Bronchial epithelial cell (primary cell): ENCODE measurements around the gene ANKIB1. TPM values are rescaled to one million over a fixed set of nuclear protein-coding genes. Genes with fewer than 3 reads are reported as not detected.

Experiments used
- DNase-seq: peaks from one replicate; pipeline ENCODE4 v3.0.0-alpha.2; 2010; ENCODE audit warnings: low read depth
- FAIRE-seq: peaks from 2 replicates; lab custom pipeline; 2011; peaks lifted over from hg19 to GRCh38; lab: Jason Lieb, UNC
- H3K27me3 ChIP-seq: 2 replicates; pipeline ENCODE4 v1.5.1; 2011; ENCODE audit warnings: low read length; ENCODE audit not compliant: control insufficient read depth, insufficient read depth
- H3K36me3 ChIP-seq: 2 replicates; pipeline ENCODE4 v1.5.1; 2011; ENCODE audit warnings: low read length; ENCODE audit not compliant: control insufficient read depth, insufficient read depth
- H3K4me3 ChIP-seq: 2 replicates; pipeline ENCODE4 v1.5.1; 2011; ENCODE audit warnings: mild to moderate bottlenecking, low read depth, low read length, control low read depth
- CTCF ChIP-seq: IDR thresholded peaks from 2 replicates; pipeline ENCODE4 v1.5.1; 2011; ENCODE audit warnings: mild to moderate bottlenecking, moderate library complexity, low read length, control low read depth, inconsistent platforms; ENCODE audit not compliant: insufficient read depth, severe bottlenecking
- total RNA-seq: library from RNA; depleted of rRNA; stranded (reverse); fragments of >200 nt; gene quantifications from 2 replicates; pipeline ENCODE4 v1.2.1, GENCODE V29; 2014

Gene ANKIB1
- total RNA-seq, 1 donor from 2014 or later, result 42.1 TPM

GRCh38 chr7:92282930-92283329, 37.2 kb downstream of the ANKIB1 start:
- TF ChIP-seq CTCF, result no peak
- FAIRE-seq (no peak), DNase-seq (no peak)
- Histone ChIP-seq H3K27me3 (no peaks in the 10 kb centered on the region), H3K36me3 (no peaks in the 10 kb centered on the region), H3K4me3 (no peak overlapping the region)

- FAIRE-seq (no peak), DNase-seq (no peak)
- Histone ChIP-seq H3K4me3 (no peak overlapping the region), H3K36me3 (no peaks in the 10 kb centered on the region), H3K27me3 (no peaks in the 10 kb centered on the region)
- no peak for TF ChIP-seq CTCF
These were observed 43.5 kb downstream of the ANKIB1 start for GRCh38 chr7:92289321-92289720.

- Histone ChIP-seq H3K36me3 (no peaks in the 10 kb centered on the region), H3K4me3 (no peak overlapping the region), H3K27me3 (no peaks in the 10 kb centered on the region)
- FAIRE-seq (no peak), DNase-seq (no peak)
- no peak for TF ChIP-seq CTCF
These were observed 47.2 kb downstream of the ANKIB1 start for GRCh38 chr7:92292981-92293380.

- H3K4me3 ChIP-seq, result no peak overlapping the region
- no peak for TF ChIP-seq CTCF
- DNase-seq (no peak), FAIRE-seq (no peak)
- H3K36me3 ChIP-seq, result no peaks in the 10 kb centered on the region
- H3K27me3 ChIP-seq, result no peaks in the 10 kb centered on the region
These were observed 48.3 kb downstream of the ANKIB1 start for GRCh38 chr7:92293896-92294590.

GRCh38 chr7:92295391-92295790, 49.6 kb downstream of the ANKIB1 start:
- Histone ChIP-seq H3K27me3 (no peaks in the 10 kb centered on the region), H3K4me3 (no peak overlapping the region), H3K36me3 (no peaks in the 10 kb centered on the region)
- no peak for TF ChIP-seq CTCF
- DNase-seq (no peak), FAIRE-seq (no peak)

- H3K27me3 ChIP-seq, result no peaks in the 10 kb centered on the region
- no peaks in the 10 kb centered on the region for H3K36me3 ChIP-seq
- DNase-seq, result no peak
- no peak overlapping the region for H3K4me3 ChIP-seq
- no peak for TF ChIP-seq CTCF
- FAIRE-seq, result no peak
These were observed 50.5 kb downstream of the ANKIB1 start for GRCh38 chr7:92296235-92296634.
